ENCODE results near the gene OVCH2.
"Not testable (repeated sequence)": the region's sequence is repeated elsewhere in the genome, so short reads cannot be mapped to it uniquely, and the experiment has no call there.

OVCH2 gene, protein sequence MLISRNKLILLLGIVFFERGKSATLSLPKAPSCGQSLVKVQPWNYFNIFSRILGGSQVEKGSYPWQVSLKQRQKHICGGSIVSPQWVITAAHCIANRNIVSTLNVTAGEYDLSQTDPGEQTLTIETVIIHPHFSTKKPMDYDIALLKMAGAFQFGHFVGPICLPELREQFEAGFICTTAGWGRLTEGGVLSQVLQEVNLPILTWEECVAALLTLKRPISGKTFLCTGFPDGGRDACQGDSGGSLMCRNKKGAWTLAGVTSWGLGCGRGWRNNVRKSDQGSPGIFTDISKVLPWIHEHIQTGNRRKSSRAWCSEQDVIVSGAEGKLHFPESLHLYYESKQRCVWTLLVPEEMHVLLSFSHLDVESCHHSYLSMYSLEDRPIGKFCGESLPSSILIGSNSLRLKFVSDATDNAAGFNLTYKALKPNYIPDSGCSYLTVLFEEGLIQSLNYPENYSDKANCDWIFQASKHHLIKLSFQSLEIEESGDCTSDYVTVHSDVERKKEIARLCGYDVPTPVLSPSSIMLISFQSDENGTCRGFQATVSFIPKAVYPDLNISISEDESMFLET

GRCh38 chr11:7706377-7706776 lies at the start of gene OVCH2:
TSS of gene OVCH2 (minus strand) at chr11:7706477. CDS start at chr11:7706394, 83 bp downstream.
- DNase-seq: no peak

DNA sequence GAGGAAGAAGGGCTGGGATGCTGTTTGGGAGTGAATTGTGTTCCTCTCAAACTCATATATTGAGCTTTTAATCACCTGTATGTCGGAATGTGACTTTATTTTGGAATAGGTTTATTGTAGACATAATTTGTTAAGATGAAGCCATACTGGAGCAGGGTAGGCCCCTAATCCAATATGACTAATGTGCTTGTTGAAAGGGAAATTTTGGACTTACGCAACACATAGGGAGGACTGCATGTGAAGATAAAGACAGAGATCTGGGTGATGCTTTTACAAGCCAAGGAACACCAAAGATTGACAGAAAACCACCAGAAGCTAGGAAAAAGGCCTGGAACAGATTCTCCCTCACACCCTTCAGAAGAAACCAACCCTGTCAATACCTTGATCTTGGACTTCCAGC lies 43.2 kb upstream of the OVCH2 start:
- DNase-seq: no peak

DNA sequence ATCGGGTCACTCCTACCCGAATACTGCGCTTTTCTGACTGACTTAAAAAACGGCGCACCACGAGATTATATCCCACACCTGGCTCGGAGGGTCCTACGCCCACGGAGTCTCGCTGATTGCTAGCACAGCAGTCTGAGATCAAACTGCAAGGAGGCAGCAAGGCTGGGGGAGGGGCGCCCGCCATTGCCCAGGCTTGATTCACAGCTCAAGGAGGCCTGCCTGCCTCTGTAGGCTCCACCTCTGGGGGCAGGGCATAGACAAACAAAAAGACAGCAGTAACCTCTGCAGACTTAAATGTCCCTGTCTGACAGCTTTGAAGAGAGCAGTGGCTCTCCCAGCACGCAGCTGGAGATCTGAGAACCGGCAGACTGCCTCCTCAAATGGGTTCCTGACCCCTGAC lies 28.5 kb upstream of the OVCH2 start:
- not testable (repeated sequence) for DNase-seq

GRCh38 chr11:7714786-7715185 lies 8.5 kb upstream of the OVCH2 start:
- no peak for DNase-seq

- no peak for DNase-seq
Observed at GRCh38 chr11:7703740-7704139, 2.5 kb downstream of the OVCH2 start.

DNA sequence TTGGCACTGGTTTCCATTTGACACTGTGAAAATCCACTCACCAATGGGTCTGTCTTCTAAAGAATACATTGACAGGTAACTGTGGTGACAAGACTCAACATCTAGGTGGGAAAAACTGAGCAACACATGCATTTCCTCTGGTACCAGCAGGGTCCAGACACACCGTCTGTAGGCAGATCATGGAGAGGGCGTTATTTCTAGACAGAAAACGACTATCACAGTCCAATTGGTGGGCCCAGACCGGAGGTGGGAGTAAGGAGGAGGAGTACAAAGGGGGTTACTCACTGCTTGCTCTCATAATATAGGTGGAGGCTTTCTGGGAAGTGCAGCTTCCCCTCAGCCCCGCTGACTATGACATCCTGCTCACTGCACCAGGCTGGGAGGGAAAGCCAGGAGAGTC lies 9.9 kb downstream of the OVCH2 start:
- DNase-seq: no peak

DNA sequence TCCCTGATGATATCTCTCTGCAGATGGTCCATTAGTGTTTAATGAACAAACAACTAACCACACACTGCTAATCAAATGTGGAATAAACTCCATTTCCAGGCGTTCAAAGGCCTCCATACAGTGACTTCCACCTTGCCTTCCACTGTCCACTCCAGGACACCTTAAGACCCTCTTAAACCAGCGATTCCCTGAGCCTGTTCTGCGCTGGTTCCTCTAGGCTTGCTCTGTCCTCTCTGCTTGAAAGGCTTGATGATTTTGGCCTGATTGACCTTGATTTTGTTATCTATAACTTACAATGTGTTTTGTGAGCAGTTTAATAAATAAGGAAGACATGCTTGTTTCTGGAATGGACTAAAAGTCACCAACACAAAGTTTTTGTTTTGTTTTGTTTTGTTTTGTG lies 12.0 kb downstream of the OVCH2 start:
- no peak for DNase-seq

DNA sequence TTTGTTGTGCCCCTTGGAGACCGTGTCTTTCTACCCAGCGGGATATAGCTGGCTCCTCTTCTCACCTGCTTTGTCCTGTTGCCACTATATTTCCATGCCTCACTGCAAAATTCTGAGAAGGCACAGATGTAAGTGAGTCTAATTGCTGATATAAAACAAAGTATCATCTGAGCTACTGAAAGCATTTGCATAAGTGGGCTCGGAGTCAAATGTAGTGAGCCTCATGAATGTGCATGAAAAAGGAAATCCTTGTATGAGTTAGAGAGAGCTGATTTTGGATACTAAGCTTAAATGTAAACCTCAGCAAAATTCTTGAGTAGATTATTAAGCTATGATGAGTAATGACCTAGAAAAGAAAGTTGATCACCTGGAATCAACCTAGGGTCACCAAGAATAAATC lies 13.9 kb downstream of the OVCH2 start:
- DNase-seq: no peak

- no peak for DNase-seq
Observed at GRCh38 chr11:7691759-7692350, 14.4 kb downstream of the OVCH2 start.

- DNase-seq: no peak
Observed at GRCh38 chr11:7690648-7691047, 15.6 kb downstream of the OVCH2 start.

DNA sequence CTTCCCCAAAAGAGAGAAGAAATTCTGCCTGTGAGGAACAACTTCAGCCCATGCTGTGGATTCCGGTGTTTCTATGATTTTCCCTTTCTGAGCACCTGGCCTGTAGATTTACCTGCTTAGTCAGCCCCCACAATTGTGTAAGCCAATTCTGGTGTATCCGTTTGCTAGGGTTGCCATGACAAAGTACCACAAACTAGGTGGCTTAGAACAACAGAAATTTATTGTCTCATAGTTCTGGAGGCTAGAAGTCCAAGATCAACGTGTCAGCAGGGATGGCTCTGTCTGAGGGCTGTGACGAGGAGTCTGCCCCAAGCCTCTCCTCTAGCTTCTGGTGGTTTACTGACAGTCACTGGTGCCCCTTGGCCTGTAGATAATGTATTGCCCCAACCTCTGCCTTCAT lies 17.0 kb downstream of the OVCH2 start:
- no peak for DNase-seq

GRCh38 chr11:7688238-7688826 lies 17.9 kb downstream of the OVCH2 start:
- DNase-seq: no peak

GRCh38 chr11:7687386-7687785 lies 18.9 kb downstream of the OVCH2 start:
- DNase-seq: no peak

DNA sequence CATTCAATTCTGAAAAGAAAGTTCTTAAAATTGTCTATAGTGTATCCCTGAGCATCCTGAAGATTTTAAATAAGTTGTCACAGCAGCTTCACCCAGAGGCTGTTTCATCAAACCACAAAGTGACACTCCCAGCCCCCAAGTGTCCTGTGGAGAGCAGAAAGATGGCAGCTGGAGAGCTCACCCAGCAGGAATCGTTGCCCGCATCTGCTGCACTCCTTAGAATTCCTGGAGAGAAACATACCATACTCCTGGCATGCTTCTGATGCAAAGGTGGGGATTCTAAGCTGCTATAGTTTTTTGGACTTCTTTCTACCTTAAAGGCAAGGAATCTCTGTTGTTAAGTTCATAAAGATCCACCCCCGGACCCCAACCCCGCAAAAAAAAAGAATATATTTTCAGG lies 19.5 kb downstream of the OVCH2 start:
- DNase-seq: no peak

DNA sequence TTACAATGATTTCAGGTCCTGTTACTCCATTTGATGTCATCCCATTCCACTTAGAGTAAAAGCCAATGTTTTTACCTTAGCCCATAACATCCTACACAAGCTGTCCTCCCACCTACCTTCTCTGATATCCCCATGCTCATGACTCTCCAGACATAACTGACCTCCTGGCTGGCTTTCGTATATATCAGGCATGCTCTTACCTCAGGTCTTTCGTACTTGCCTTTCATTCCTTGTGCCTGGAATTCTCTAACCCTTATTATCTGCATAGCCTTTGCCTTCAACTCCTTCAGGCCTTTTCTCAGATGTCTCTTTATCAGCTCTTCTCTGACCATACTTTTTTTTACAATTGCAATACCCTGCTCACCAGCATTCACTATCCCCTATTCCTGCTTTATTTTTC lies 22.7 kb downstream of the OVCH2 start:
- DNase-seq: no peak

DNA sequence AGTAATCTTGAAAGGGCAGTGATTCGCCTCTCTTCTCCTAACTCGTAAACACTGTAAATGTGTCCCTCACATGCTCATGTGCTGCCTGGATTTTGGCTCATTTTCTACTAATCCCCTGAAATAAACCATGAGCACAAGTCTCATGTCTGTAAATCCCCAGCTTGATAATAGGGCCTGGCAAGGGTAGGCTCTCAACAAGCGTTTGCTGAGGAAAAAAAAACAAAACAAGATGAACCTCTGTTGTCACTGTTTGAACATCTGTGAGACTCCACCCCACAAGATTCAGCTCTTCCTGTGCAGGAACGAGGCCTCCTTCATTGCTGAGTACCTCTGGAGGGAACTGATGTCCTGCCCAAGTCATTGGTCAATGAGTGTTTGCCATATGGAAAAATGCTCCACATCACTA lies 28.5 kb downstream of the OVCH2 start:
- no peak for DNase-seq

GRCh38 chr11:7677071-7677470 lies 29.2 kb downstream of the OVCH2 start:
- DNase-seq: no peak

DNA sequence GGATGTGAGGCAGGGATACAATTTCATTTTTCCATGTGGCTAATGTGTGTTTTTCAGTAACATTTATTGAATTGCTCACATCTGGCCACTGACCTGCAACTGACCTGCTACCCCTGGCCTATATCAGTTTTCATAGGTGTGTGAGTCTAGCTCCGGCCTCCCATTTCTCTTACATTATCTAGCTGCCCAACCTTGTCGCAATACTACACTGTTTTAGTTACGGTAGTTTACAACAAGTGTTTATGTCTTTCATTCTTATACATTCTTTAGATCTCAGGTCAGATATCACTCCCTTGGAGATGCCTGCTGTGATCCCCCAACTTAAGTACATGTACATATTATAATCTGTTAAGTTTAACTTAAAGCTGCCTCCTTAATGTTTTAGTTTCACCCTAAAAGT lies 30.6 kb downstream of the OVCH2 start:
- no peak for DNase-seq

GRCh38 chr11:7673724-7674434 lies 32.4 kb downstream of the OVCH2 start:
- DNase-seq: no peak

DNA sequence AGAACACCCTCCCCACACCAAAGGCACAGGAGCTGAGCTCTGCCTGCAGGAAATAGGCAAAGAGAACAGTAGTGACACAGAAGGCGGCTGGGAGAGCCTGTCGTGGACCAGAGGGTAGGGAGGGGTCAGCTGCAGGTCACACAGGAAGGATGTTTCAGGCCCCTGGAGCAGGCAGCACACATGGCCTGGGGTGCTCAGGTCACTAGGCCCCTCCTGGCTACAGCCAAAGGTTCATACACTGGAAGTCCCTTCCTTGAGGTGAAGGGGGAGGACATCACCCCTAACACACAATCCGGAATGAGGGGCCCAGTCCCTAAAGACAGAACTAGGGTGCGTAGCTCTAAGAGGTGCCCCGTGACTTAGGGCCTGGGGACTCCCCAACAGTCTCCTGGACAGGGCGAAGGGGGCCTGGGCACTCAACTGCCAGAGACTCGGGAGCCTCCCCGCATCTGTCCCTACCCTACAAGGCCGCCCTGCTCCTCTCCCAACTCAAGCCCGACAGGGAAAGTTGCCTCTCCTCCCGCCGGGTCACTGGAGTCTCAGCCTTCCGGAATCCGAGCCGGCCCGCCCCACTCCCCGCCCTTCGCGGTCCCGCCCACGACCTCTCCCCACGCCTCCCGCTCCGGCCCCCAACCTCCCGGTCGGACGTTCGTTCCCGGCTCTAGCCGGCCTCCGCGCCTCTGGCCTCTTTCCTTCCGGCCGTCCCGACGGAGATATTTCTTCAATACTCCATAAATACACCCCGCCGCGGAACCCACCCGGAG lies 33.1 kb downstream of the OVCH2 start, which contains the start of gene CYB5R2:
Gene CYB5R2, minus strand, starts transcription at position 541 of the 764 bp plus-strand sequence. CDS start 675 bp downstream, outside the sequence.
- DNase-seq: no peak

- DNase-seq: no peak
Observed at GRCh38 chr11:7672276-7672959, 33.9 kb downstream of the OVCH2 start.

Measured in NCI-H1436 (cell line).